ENCODE measurements around the gene HSPE1.
A peak's percentile ranks its signal among the peaks of the same experiment; 100 is the strongest.
"Not testable (repeated sequence)": the region's sequence is repeated elsewhere in the genome, so short reads cannot be mapped to it uniquely, and the experiment has no call there.

Gene HSPE1

GRCh38 chr2:197499594-197500502 is at the start of gene HSPE1, which contains the start of gene HSPD1:
HSPE1 (plus strand) TSS chr2:197500379; CDS start chr2:197500437, 58 bp downstream.
HSPD1 (minus strand) TSS chr2:197499840; CDS start chr2:197498848, 992 bp downstream.
- DNase-seq (ENCODE audit: low spot score) = peak; percentile 98

- DNase-seq (ENCODE audit: low spot score) = no peak
Observed at GRCh38 chr2:197450465-197450864, 49.7 kb upstream of the HSPE1 start.

GRCh38 chr2:197450935-197451358 is 49.2 kb upstream of the HSPE1 start:
- not testable (repeated sequence) for DNase-seq (ENCODE audit: low spot score)

GRCh38 chr2:197452754-197453122 is 47.4 kb upstream of the HSPE1 start:
- no peak for DNase-seq (ENCODE audit: low spot score)

- peak; percentile 98 for DNase-seq (ENCODE audit: low spot score)
Observed at GRCh38 chr2:197453123-197453913, 46.9 kb upstream of the HSPE1 start, which contains the start of gene COQ10B. COQ10B (plus strand) TSS chr2:197453552; CDS start chr2:197453561, 9 bp downstream.

- no peak for DNase-seq (ENCODE audit: low spot score)
Observed at GRCh38 chr2:197453914-197454398, 46.2 kb upstream of the HSPE1 start.

- DNase-seq (ENCODE audit: low spot score) = no peak
Observed at GRCh38 chr2:197454923-197455322, 45.3 kb upstream of the HSPE1 start.

- DNase-seq (ENCODE audit: low spot score) = no peak
Observed at GRCh38 chr2:197455428-197455827, 44.8 kb upstream of the HSPE1 start.

GRCh38 chr2:197460649-197461048 is 39.5 kb upstream of the HSPE1 start:
- DNase-seq (ENCODE audit: low spot score) = no peak

- no peak for DNase-seq (ENCODE audit: low spot score)
Observed at GRCh38 chr2:197461057-197461456, 39.1 kb upstream of the HSPE1 start.

GRCh38 chr2:197464175-197464574 is 36.0 kb upstream of the HSPE1 start:
- DNase-seq (ENCODE audit: low spot score) = no peak

GRCh38 chr2:197472166-197472565 is 28.0 kb upstream of the HSPE1 start:
- no peak for DNase-seq (ENCODE audit: low spot score)

GRCh38 chr2:197477797-197478196 is 22.4 kb upstream of the HSPE1 start:
- DNase-seq (ENCODE audit: low spot score) = no peak

- no peak for DNase-seq (ENCODE audit: low spot score)
Observed at GRCh38 chr2:197480165-197481036, 19.8 kb upstream of the HSPE1 start.

GRCh38 chr2:197484248-197484647 is 15.9 kb upstream of the HSPE1 start:
- DNase-seq (ENCODE audit: low spot score) = not testable (repeated sequence)

- DNase-seq (ENCODE audit: low spot score) = no peak
Observed at GRCh38 chr2:197486175-197486574, 14.0 kb upstream of the HSPE1 start.

GRCh38 chr2:197487385-197487784 is 12.8 kb upstream of the HSPE1 start:
- DNase-seq (ENCODE audit: low spot score) = no peak

GRCh38 chr2:197495433-197496134 is 4.6 kb upstream of the HSPE1 start:
- DNase-seq (ENCODE audit: low spot score) = no peak

GRCh38 chr2:197496695-197497094 is 3.5 kb upstream of the HSPE1 start:
- DNase-seq (ENCODE audit: low spot score) = no peak

- no peak for DNase-seq (ENCODE audit: low spot score)
Observed at GRCh38 chr2:197497326-197497725, 2.9 kb upstream of the HSPE1 start.

Data from CD4-positive, alpha-beta T cell treated with Interleukin-2 at 100 ng/mL for 4 hours (primary cell).